Liver (tissue), 9 donors: ENCODE results near the gene PIK3R6. TPM values are rescaled to one million over a fixed set of nuclear protein-coding genes. Genes with fewer than 3 reads are reported as not detected.

Experiments
- DNase-seq: peaks from one replicate; pipeline ENCODE4 v3.0.0-alpha.2; 2017; ENCODE audit warnings: low spot score
- H3K27ac ChIP-seq, 2 donors: one replicate each; pipeline ENCODE4 v1.7.0; 2013; ENCODE audit warnings: inconsistent platforms in 2 of 2, low read length in 2 of 2, control low read depth in 1 of 2, low read depth in 1 of 2, mild to moderate bottlenecking in 1 of 2
- H3K27me3 ChIP-seq, 4 donors: one replicate each; pipeline versions ENCODE4 v1.6.1 to v1.7.0; 2013; ENCODE audit warnings: low read length in 3 of 4, inconsistent platforms in 1 of 4, mild to moderate bottlenecking in 1 of 4, moderate library complexity in 1 of 4; ENCODE audit not compliant: control insufficient read depth in 4 of 4, insufficient read depth in 4 of 4
- H3K36me3 ChIP-seq, 4 donors: one replicate each; pipeline versions ENCODE4 v1.6.1 to v1.7.0; 2013; ENCODE audit warnings: low read length in 3 of 4, mild to moderate bottlenecking in 3 of 4, low read depth in 1 of 4, moderate library complexity in 1 of 4; ENCODE audit not compliant: control insufficient read depth in 4 of 4, insufficient read depth in 3 of 4
- H3K4me1 ChIP-seq, 4 donors: one replicate each; pipeline versions ENCODE4 v1.6.1 to v1.7.0; 2013; ENCODE audit warnings: low read length in 3 of 4, mild to moderate bottlenecking in 3 of 4, moderate library complexity in 1 of 4; ENCODE audit not compliant: control insufficient read depth in 4 of 4, insufficient read depth in 4 of 4
- H3K4me3 ChIP-seq, 3 donors: one replicate each; pipeline versions ENCODE4 v1.6.1 to v1.7.0; 2013; ENCODE audit warnings: low read length in 3 of 3, control low read depth in 1 of 3, low read depth in 1 of 3, mild to moderate bottlenecking in 1 of 3
- H3K9ac ChIP-seq, 2 donors: one replicate each; pipeline ENCODE4 v1.7.0; 2013; ENCODE audit warnings: low read length in 2 of 2, mild to moderate bottlenecking in 2 of 2, moderate library complexity in 2 of 2, control low read depth in 1 of 2, low read depth in 1 of 2
- H3K9me3 ChIP-seq, 4 donors: one replicate each; pipeline versions ENCODE4 v1.6.1 to v1.7.0; 2013; ENCODE audit warnings: low read length in 3 of 4; ENCODE audit not compliant: control insufficient read depth in 4 of 4
- ATF3 ChIP-seq: IDR thresholded peaks from 2 replicates; pipeline ENCODE4 v1.6.1; 2016; ENCODE audit warnings: antibody characterized with exemption
- EGR1 ChIP-seq, 2 donors: IDR thresholded peaks; 2 replicates each; pipeline ENCODE4 v1.6.1; 2016 to 2018; ENCODE audit warnings: antibody characterized with exemption in 2 of 2, low read depth in 2 of 2
- FOXA1 ChIP-seq: IDR thresholded peaks from 2 replicates; pipeline ENCODE4 v1.6.1; 2016; ENCODE audit warnings: antibody characterized with exemption
- FOXA2 ChIP-seq: IDR thresholded peaks from 2 replicates; pipeline ENCODE4 v1.6.1; 2016; ENCODE audit warnings: antibody characterized with exemption
- GABPA ChIP-seq, 2 donors: IDR thresholded peaks in 1 of 2; conservative IDR thresholded peaks in 1 of 2; 2 replicates each; pipeline ENCODE4 v1.6.1; 2016; ENCODE audit warnings: antibody characterized with exemption in 2 of 2, mild to moderate bottlenecking in 1 of 2, moderate library complexity in 1 of 2
- HNF4A ChIP-seq, 2 donors: conservative IDR thresholded peaks; 2 replicates each; pipeline ENCODE4 v1.6.1; 2016; ENCODE audit warnings: antibody characterized with exemption in 2 of 2, mild to moderate bottlenecking in 2 of 2
- HNF4G ChIP-seq: IDR thresholded peaks from 2 replicates; pipeline ENCODE4 v1.6.1; 2016; ENCODE audit warnings: antibody characterized with exemption
- JUND ChIP-seq, 2 donors: IDR thresholded peaks; 2 replicates each; pipeline ENCODE4 v1.6.1; 2016; ENCODE audit warnings: antibody characterized with exemption in 2 of 2
- NR2F2 ChIP-seq: IDR thresholded peaks from 2 replicates; pipeline ENCODE4 v1.6.1; 2016; ENCODE audit warnings: antibody characterized with exemption
- RAD21 ChIP-seq, 2 donors: IDR thresholded peaks; 2 replicates each; pipeline ENCODE4 v1.6.1; 2016; ENCODE audit warnings: antibody characterized with exemption in 2 of 2, mild to moderate bottlenecking in 2 of 2
- REST ChIP-seq: IDR thresholded peaks from 2 replicates; pipeline ENCODE4 v1.6.1; 2016; ENCODE audit warnings: antibody characterized with exemption, mild to moderate bottlenecking
- RXRA ChIP-seq, 2 donors: IDR thresholded peaks; 2 replicates each; pipeline ENCODE4 v1.6.1; 2017 to 2018; ENCODE audit warnings: antibody characterized with exemption in 2 of 2, mild to moderate bottlenecking in 1 of 2
- SP1 ChIP-seq: IDR thresholded peaks from 2 replicates; pipeline ENCODE4 v1.6.1; 2018; ENCODE audit warnings: antibody characterized with exemption, mild to moderate bottlenecking
- TAF1 ChIP-seq: conservative IDR thresholded peaks from 2 replicates; pipeline ENCODE4 v1.6.1; 2016; ENCODE audit warnings: antibody characterized with exemption, mild to moderate bottlenecking
- YY1 ChIP-seq: IDR thresholded peaks from 2 replicates; pipeline ENCODE4 v1.6.1; 2016; ENCODE audit warnings: antibody characterized with exemption, mild to moderate bottlenecking
- WGBS: extraction: QIAGEN DNeasy Blood & Tissue Kit; methylation state at CpG from one replicate; pipeline ENCODE4 v1.1.7; 2013; 5-methylcytosine and 5-hydroxymethylcytosine counted together
- polyA plus RNA-seq, 2 donors: library from polyadenylated mRNA; stranded (reverse) in 1 of 2; unstranded in 1 of 2; fragments of 200-250 nt in 1 of 2; fragments of >200 nt in 1 of 2; fragmentation: Nextera tagmentation in 1 of 2; extraction: Ambion mirVana in 1 of 2; gene quantifications; one replicate each; pipeline versions ENCODE4 v1.2.1 to v1.2.3, GENCODE V29; 2013 to 2015
- total RNA-seq, 2 donors: library from RNA; depleted of rRNA; stranded (reverse); fragments of >200 nt; gene quantifications; one replicate each; pipeline ENCODE4 v1.2.3, GENCODE V29; 2014
- TF ChIP-seq, protein P1 (sequence below): fragments of 150-350 bp; IDR thresholded peaks from 2 replicates; pipeline ENCODE4 v1.5.1; 2017; ENCODE audit warnings: improper control_type of control experiment, low read depth, low read length; ENCODE audit not compliant: missing input control
- TF ChIP-seq, protein P2 (sequence below): IDR thresholded peaks from 2 replicates; pipeline ENCODE4 v1.6.1; 2016; ENCODE audit warnings: antibody characterized with exemption
- TF ChIP-seq, protein P3 (sequence below): IDR thresholded peaks from 2 replicates; pipeline ENCODE4 v1.6.1; 2016; ENCODE audit warnings: antibody characterized with exemption
- donor health status: healthy.
- donor health status: healthy.
- donor health status: healthy.
- donor health status: healthy.
- donor health status: healthy.

The PIK3R6 gene
- total and polyA plus RNA-seq, 4 donors, result 0.15 to 0.37 (median 0.18) TPM

- TF ChIP-seq, protein P1, sequence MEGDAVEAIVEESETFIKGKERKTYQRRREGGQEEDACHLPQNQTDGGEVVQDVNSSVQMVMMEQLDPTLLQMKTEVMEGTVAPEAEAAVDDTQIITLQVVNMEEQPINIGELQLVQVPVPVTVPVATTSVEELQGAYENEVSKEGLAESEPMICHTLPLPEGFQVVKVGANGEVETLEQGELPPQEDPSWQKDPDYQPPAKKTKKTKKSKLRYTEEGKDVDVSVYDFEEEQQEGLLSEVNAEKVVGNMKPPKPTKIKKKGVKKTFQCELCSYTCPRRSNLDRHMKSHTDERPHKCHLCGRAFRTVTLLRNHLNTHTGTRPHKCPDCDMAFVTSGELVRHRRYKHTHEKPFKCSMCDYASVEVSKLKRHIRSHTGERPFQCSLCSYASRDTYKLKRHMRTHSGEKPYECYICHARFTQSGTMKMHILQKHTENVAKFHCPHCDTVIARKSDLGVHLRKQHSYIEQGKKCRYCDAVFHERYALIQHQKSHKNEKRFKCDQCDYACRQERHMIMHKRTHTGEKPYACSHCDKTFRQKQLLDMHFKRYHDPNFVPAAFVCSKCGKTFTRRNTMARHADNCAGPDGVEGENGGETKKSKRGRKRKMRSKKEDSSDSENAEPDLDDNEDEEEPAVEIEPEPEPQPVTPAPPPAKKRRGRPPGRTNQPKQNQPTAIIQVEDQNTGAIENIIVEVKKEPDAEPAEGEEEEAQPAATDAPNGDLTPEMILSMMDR, result no peak
Measured at GRCh38 chr17:8912084-8912981, 44.9 kb upstream of the PIK3R6 start (continued).

- Histone ChIP-seq H3K9me3 (no peaks in the 10 kb centered on the region), H3K27me3 (no peaks in the 10 kb centered on the region), H3K27ac (no peak overlapping the region), H3K4me3 (no peak overlapping the region), H3K9ac (no peak overlapping the region), H3K36me3 (peaks cover 0 to 2% (median 0%) of the 10 kb centered on the region in 4 donors), H3K4me1 (no peaks in the 10 kb centered on the region)
- TF ChIP-seq ATF3, result no peak
- no peak for TF ChIP-seq RAD21 (IDR thresholded peaks at IDR 0.05)
- no peak for TF ChIP-seq RXRA (IDR thresholded peaks at IDR 0.05)
- TF ChIP-seq NR2F2, result no peak
- no peak for TF ChIP-seq YY1
- TF ChIP-seq, protein P1, result no peak
- no peak for TF ChIP-seq HNF4A (conservative IDR thresholded peaks at IDR 0.05)
- no peak for TF ChIP-seq SP1
- TF ChIP-seq, protein P2, sequence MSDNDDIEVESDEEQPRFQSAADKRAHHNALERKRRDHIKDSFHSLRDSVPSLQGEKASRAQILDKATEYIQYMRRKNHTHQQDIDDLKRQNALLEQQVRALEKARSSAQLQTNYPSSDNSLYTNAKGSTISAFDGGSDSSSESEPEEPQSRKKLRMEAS, result no peak
- no peak for TF ChIP-seq GABPA (IDR thresholded peaks at IDR 0.05 in 1 of 2, conservative IDR thresholded peaks at IDR 0.05 in 1 of 2)
- no peak for TF ChIP-seq TAF1
- no peak for TF ChIP-seq EGR1 (IDR thresholded peaks at IDR 0.05; ENCODE audit: low read depth in 2 of 2)
- no peak for TF ChIP-seq FOXA1
- TF ChIP-seq JUND (IDR thresholded peaks at IDR 0.05), result no peak
- no peak for TF ChIP-seq FOXA2
- no peak for TF ChIP-seq REST
- TF ChIP-seq, protein P3, sequence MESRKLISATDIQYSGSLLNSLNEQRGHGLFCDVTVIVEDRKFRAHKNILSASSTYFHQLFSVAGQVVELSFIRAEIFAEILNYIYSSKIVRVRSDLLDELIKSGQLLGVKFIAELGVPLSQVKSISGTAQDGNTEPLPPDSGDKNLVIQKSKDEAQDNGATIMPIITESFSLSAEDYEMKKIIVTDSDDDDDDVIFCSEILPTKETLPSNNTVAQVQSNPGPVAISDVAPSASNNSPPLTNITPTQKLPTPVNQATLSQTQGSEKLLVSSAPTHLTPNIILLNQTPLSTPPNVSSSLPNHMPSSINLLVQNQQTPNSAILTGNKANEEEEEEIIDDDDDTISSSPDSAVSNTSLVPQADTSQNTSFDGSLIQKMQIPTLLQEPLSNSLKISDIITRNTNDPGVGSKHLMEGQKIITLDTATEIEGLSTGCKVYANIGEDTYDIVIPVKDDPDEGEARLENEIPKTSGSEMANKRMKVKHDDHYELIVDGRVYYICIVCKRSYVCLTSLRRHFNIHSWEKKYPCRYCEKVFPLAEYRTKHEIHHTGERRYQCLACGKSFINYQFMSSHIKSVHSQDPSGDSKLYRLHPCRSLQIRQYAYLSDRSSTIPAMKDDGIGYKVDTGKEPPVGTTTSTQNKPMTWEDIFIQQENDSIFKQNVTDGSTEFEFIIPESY, result no peak
- no peak for TF ChIP-seq HNF4G
- no peak for DNase-seq
- WGBS, result 80% methylated on average over 18 of the region's 18 CpGs
Measured at GRCh38 chr17:8910969-8911604, 43.6 kb upstream of the PIK3R6 start.
